Caco-2 (cell line): Measurements from ENCODE around the gene PPP6R2. TPM values are rescaled to one million over a fixed set of nuclear protein-coding genes. Genes with fewer than 3 reads are reported as not detected.

Experiments used
- BruUV-seq: library from RNA; stranded (reverse); fragments of 400-500 nt; replicated peaks from 2 replicates; lab custom pipeline; 2021; lab: Mats Ljungman, UMichigan
- CTCF ChIA-PET: fragments of 300-600 bp; sonication (Branson Sonifier 250); formaldehyde crosslinking; loops from one replicate; lab custom pipeline; 2022; ENCODE audit warnings: antibody characterized with exemption; lab: Charles Lee
- POLR2A ChIA-PET: fragments of 300-600 bp; sonication (Branson Sonifier 250); formaldehyde crosslinking; loops from one replicate; lab custom pipeline; 2022; ENCODE audit warnings: antibody characterized with exemption; lab: Charles Lee
- DNase-seq, 2 experiments: peaks; one replicate each; pipeline versions ENCODE4 v3.0.0 to v3.0.0-alpha.2; 2020 to 2022
- H3K27me3 ChIP-seq: replicated peaks from 2 replicates; pipeline ENCODE4 v1.6.0; 2011; ENCODE audit warnings: low read length; ENCODE audit not compliant: control insufficient read depth, insufficient read depth
- H3K36me3 ChIP-seq: 2 replicates; pipeline ENCODE4 v1.5.1; 2011; ENCODE audit warnings: low read length; ENCODE audit not compliant: control insufficient read depth, insufficient read depth
- H3K4me1 ChIP-seq: fragments of 250-450 bp; sonication (Bioruptor Pico); 2 replicates; pipeline ENCODE4 v1.5.1; 2020; ENCODE audit warnings: mild to moderate bottlenecking
- H3K4me3 ChIP-seq: 2 replicates; pipeline ENCODE4 v1.5.1; 2011; ENCODE audit warnings: low read depth, mild to moderate bottlenecking, control low read depth, low read length
- H3K9me3 ChIP-seq: fragments of 250-450 bp; sonication (Bioruptor Pico); 2 replicates; pipeline ENCODE4 v1.5.1; 2020; ENCODE audit warnings: mild to moderate bottlenecking, moderate library complexity
- H3K27ac Mint-ChIP-seq: one replicate; pipeline ENCODE4 v1.8.0; 2022; ENCODE audit warnings: mixed read lengths; ENCODE audit not compliant: unreplicated experiment
- H3K27me3 Mint-ChIP-seq: one replicate; pipeline ENCODE4 v1.8.0; 2022; ENCODE audit warnings: mixed read lengths; ENCODE audit not compliant: insufficient read depth, unreplicated experiment
- H3K36me3 Mint-ChIP-seq: one replicate; pipeline ENCODE4 v1.8.0; 2022; ENCODE audit warnings: mild to moderate bottlenecking, mixed read lengths; ENCODE audit not compliant: insufficient read depth, unreplicated experiment
- H3K4me1 Mint-ChIP-seq: one replicate; pipeline ENCODE4 v1.8.0; 2022; ENCODE audit warnings: low read depth, mixed read lengths; ENCODE audit not compliant: unreplicated experiment
- H3K4me3 Mint-ChIP-seq: one replicate; pipeline ENCODE4 v1.8.0; 2022; ENCODE audit warnings: mild to moderate bottlenecking, moderate library complexity, mixed read lengths; ENCODE audit not compliant: unreplicated experiment
- H3K9me3 Mint-ChIP-seq: one replicate; pipeline ENCODE4 v1.8.0; 2022; ENCODE audit warnings: mixed read lengths; ENCODE audit not compliant: unreplicated experiment
- CTCF ChIP-seq, 2 experiments: fragments of 200-600 bp in 1 of 2; IDR thresholded peaks; 1 replicate in 1 of 2; 2 replicates in 1 of 2; pipeline versions ENCODE4 v1.5.1 to v1.8.0; 2011 to 2022; ENCODE audit warnings: antibody characterized with exemption in 1 of 2, control low read depth in 1 of 2, inconsistent platforms in 1 of 2, low read depth in 1 of 2, low read length in 1 of 2, mild to moderate bottlenecking in 1 of 2, moderate library complexity in 1 of 2; ENCODE audit not compliant: insufficient read depth in 1 of 2, severe bottlenecking in 1 of 2, unreplicated experiment in 1 of 2
- intact Hi-C: fragments of 100-400 bp; cut with micrococcal nuclease; formaldehyde crosslinking; loops from one replicate; pipeline ENCODE4 v1.10.0; 2022; ENCODE audit not compliant: unreplicated experiment
- total RNA-seq: library from RNA; stranded (reverse); gene quantifications from 2 replicates; pipeline ENCODE4 v1.2.3, GENCODE V29; 2022

PPP6R2 gene
- total RNA-seq, 1 experiment from 2014 or later, result 60.7 TPM

GRCh38 chr22:50488886-50489285, 145.8 kb downstream of the PPP6R2 start:
- no peak overlapping the region for H3K27ac Mint-ChIP-seq
- ChIA-PET POLR2A (no interaction called here), CTCF (no interaction called here)
- Histone ChIP-seq H3K36me3 (no peaks in the 10 kb centered on the region), H3K4me3 (no peak overlapping the region), H3K27me3 (no peaks in the 10 kb centered on the region), H3K4me1 (peaks cover 8% of the 10 kb centered on the region), H3K9me3 (no peaks in the 10 kb centered on the region)
- H3K27me3 Mint-ChIP-seq, result no peaks in the 10 kb centered on the region
- H3K9me3 Mint-ChIP-seq, result no peaks in the 10 kb centered on the region
- BruUV-seq, result no TSS peak
- no peak for DNase-seq
- TF ChIP-seq CTCF (IDR thresholded peaks at IDR 0.05; ENCODE audit: insufficient read depth in 1 of 2, low read depth in 1 of 2, low read length in 1 of 2, severe bottlenecking in 1 of 2, unreplicated experiment in 1 of 2), result no peak
- peaks cover 22% of the 10 kb centered on the region for H3K36me3 Mint-ChIP-seq
- peaks cover 14% of the 10 kb centered on the region for H3K4me1 Mint-ChIP-seq
- no peak overlapping the region for H3K4me3 Mint-ChIP-seq
- intact Hi-C loops, result no loop called here

GRCh38 chr22:50489363-50490243, 146.5 kb downstream of the PPP6R2 start:
- POLR2A ChIA-PET, result interaction anchor here (1.1 kb wide), 1 partner anchor 18 kb away, joined by 5 read pairs; the partner anchor contains the start of genes LMF2 and NCAPH2
- intact Hi-C loops, result no loop called here
- no peak overlapping the region for H3K4me3 Mint-ChIP-seq

More at GRCh38 chr22:50489363-50490243, 146.5 kb downstream of the PPP6R2 start:
- no peaks in the 10 kb centered on the region for H3K36me3 ChIP-seq
- no TSS peak for BruUV-seq
- no peaks in the 10 kb centered on the region for H3K9me3 ChIP-seq
- TF ChIP-seq CTCF (IDR thresholded peaks at IDR 0.05; ENCODE audit: insufficient read depth in 1 of 2, low read depth in 1 of 2, low read length in 1 of 2, severe bottlenecking in 1 of 2, unreplicated experiment in 1 of 2), result no peak
- Mint-ChIP-seq H3K4me1 (peaks cover 14% of the 10 kb centered on the region), H3K27me3 (no peaks in the 10 kb centered on the region), H3K9me3 (no peaks in the 10 kb centered on the region), H3K36me3 (peaks cover 20% of the 10 kb centered on the region), H3K27ac (no peak overlapping the region)
- H3K27me3 ChIP-seq, result no peaks in the 10 kb centered on the region
- H3K4me1 ChIP-seq, result peaks cover 1% of the 10 kb centered on the region
- H3K4me3 ChIP-seq, result no peak overlapping the region
- DNase-seq, result no peak
- CTCF ChIA-PET, result no interaction called here
